Activated CD4-positive, CD25-positive, alpha-beta regulatory T cell treated with anti-CD3 and anti-CD28 coated beads, Interleukin-2, amount 50 U/mL, for 16 hours (primary cell): ENCODE results near the gene TGM2.

Source experiments
- DNase-seq: peaks from one replicate; pipeline ENCODE4 v3.0.0-alpha.2; 2020; ENCODE audit warnings: low read depth, low spot score

The TGM2 gene

GRCh38 chr20:38199501-38200390 lies 34.7 kb upstream of the TGM2 start:
- DNase-seq, result no peak

- DNase-seq, result no peak
Measured at GRCh38 chr20:38198238-38198861, 33.3 kb upstream of the TGM2 start.

- no peak for DNase-seq
Measured at GRCh38 chr20:38197619-38198018, 32.5 kb upstream of the TGM2 start.

GRCh38 chr20:38197217-38197616 lies 32.1 kb upstream of the TGM2 start:
- no peak for DNase-seq

GRCh38 chr20:38196592-38196991 lies 31.5 kb upstream of the TGM2 start:
- DNase-seq, result no peak

- no peak for DNase-seq
Measured at GRCh38 chr20:38196076-38196475, 31.0 kb upstream of the TGM2 start.

- DNase-seq, result no peak
Measured at GRCh38 chr20:38195521-38195920, 30.5 kb upstream of the TGM2 start.

- no peak for DNase-seq
Measured at GRCh38 chr20:38194971-38195504, 30.0 kb upstream of the TGM2 start.

GRCh38 chr20:38193586-38194105 lies 28.6 kb upstream of the TGM2 start:
- no peak for DNase-seq

GRCh38 chr20:38192323-38192885 lies 27.3 kb upstream of the TGM2 start:
- DNase-seq, result no peak

GRCh38 chr20:38191654-38192053 lies 26.6 kb upstream of the TGM2 start:
- DNase-seq, result no peak

GRCh38 chr20:38190936-38191371 lies 25.9 kb upstream of the TGM2 start:
- no peak for DNase-seq

- DNase-seq, result no peak
Measured at GRCh38 chr20:38190166-38190565, 25.1 kb upstream of the TGM2 start.

- DNase-seq, result no peak
Measured at GRCh38 chr20:38187517-38187916, 22.4 kb upstream of the TGM2 start.

GRCh38 chr20:38186788-38187221 lies 21.7 kb upstream of the TGM2 start:
- no peak for DNase-seq

- DNase-seq, result no peak
Measured at GRCh38 chr20:38184101-38184500, 19.0 kb upstream of the TGM2 start.

- no peak for DNase-seq
Measured at GRCh38 chr20:38181971-38182370, 16.9 kb upstream of the TGM2 start.

GRCh38 chr20:38181207-38181801 lies 16.2 kb upstream of the TGM2 start:
- no peak for DNase-seq

GRCh38 chr20:38180781-38181180 lies 15.7 kb upstream of the TGM2 start:
- no peak for DNase-seq

- DNase-seq, result no peak
Measured at GRCh38 chr20:38179846-38180245, 14.8 kb upstream of the TGM2 start.

GRCh38 chr20:38178581-38178980 lies 13.5 kb upstream of the TGM2 start:
- DNase-seq, result no peak

GRCh38 chr20:38178065-38178491 lies 13.0 kb upstream of the TGM2 start:
- no peak for DNase-seq
